Measurements from ENCODE around the gene MIAT.

GRCh38 chr22:26610072-26610958 is 47.1 kb upstream of the MIAT start:
- TF ChIP-seq EZH2 (IDR thresholded peaks at IDR 0.05) (no peak), POLR2AphosphoS5 (IDR thresholded peaks at IDR 0.05; ENCODE audit: borderline replicate concordance, low read depth, low read length) (no peak)
